NOMO-1 treated with dmso at 0.1 percent for 144 hours (cell line): ENCODE data around the gene RAB24.

Experiments
- DNase-seq: peaks from one replicate; lab custom pipeline; 2025; ENCODE audit not compliant: unreplicated experiment; lab: John Stamatoyannopoulos, UW

RAB24 gene

GRCh38 chr5:177333420-177334154 lies 30.1 kb upstream of the RAB24 start:
- DNase-seq = no peak

- DNase-seq = no peak
Measured at GRCh38 chr5:177332896-177333260, 29.4 kb upstream of the RAB24 start.

- DNase-seq = no peak
Measured at GRCh38 chr5:177332031-177332895, 28.7 kb upstream of the RAB24 start.

- no peak for DNase-seq
Measured at GRCh38 chr5:177330991-177331842, 27.7 kb upstream of the RAB24 start.

GRCh38 chr5:177329883-177330282 lies 26.4 kb upstream of the RAB24 start:
- no peak for DNase-seq

- DNase-seq = no peak
Measured at GRCh38 chr5:177328545-177329231, 25.2 kb upstream of the RAB24 start.

- DNase-seq = no peak
Measured at GRCh38 chr5:177327539-177328522, 24.3 kb upstream of the RAB24 start.

GRCh38 chr5:177325868-177326381 lies 22.4 kb upstream of the RAB24 start:
- DNase-seq = no peak

GRCh38 chr5:177320879-177321278 lies 17.4 kb upstream of the RAB24 start:
- DNase-seq = peak; percentile 37

GRCh38 chr5:177319913-177320588 lies 16.5 kb upstream of the RAB24 start:
- no peak for DNase-seq

GRCh38 chr5:177317959-177318377 lies 14.4 kb upstream of the RAB24 start:
- DNase-seq = peak; percentile 52

- DNase-seq = no peak
Measured at GRCh38 chr5:177316005-177316404, 12.5 kb upstream of the RAB24 start.

- DNase-seq = no peak
Measured at GRCh38 chr5:177315411-177315810, 11.9 kb upstream of the RAB24 start.

- no peak for DNase-seq
Measured at GRCh38 chr5:177314376-177315342, 11.1 kb upstream of the RAB24 start.

- no peak for DNase-seq
Measured at GRCh38 chr5:177313561-177314259, 10.2 kb upstream of the RAB24 start.

- no peak for DNase-seq
Measured at GRCh38 chr5:177312649-177313181, 9.2 kb upstream of the RAB24 start.
